NCI-H2227 (cell line): ENCODE data around the gene MGAM2.

Source experiments
- DNase-seq: peaks from one replicate; lab custom pipeline; 2025; ENCODE audit not compliant: unreplicated experiment; lab: John Stamatoyannopoulos, UW

MGAM2 gene

DNA sequence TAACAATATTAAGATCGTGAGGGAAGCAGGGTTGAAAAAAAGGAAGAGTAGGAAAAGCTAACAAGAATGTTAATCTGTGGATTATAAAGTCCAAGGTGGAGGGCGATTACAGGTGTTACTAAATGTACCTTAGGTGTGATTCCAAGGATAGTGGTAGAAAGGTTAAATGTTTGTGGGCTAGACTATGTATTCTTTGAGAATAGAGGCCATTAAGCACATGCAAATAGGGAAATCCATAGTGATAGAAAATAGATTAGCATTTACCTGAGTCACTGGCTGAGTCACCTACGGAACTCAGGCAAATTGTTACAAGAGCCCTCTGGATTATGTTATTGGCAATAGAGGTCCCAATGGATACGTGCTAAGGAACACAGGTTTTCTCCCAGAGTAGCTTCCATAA is 9.0 kb downstream of the MGAM2 start:
- DNase-seq, result no peak

DNA sequence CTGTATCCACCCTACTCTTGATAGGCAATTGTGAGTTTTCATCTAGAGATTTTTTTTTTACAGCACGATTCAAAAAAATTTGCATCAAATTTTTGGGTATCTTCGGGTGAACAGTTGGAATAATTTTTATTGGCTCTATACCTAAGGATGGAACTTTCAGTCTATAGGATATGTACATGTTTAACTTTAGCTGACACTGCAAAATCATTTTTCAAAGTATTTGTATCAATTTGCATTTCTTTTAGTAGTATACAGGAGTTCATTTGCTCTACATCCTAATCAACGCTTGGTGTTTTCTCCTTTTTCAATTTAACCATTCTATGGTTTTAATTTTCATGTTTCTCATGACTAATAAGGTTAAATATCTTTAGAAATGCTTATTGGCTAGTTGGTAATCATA is 11.7 kb downstream of the MGAM2 start:
- no peak for DNase-seq

DNA sequence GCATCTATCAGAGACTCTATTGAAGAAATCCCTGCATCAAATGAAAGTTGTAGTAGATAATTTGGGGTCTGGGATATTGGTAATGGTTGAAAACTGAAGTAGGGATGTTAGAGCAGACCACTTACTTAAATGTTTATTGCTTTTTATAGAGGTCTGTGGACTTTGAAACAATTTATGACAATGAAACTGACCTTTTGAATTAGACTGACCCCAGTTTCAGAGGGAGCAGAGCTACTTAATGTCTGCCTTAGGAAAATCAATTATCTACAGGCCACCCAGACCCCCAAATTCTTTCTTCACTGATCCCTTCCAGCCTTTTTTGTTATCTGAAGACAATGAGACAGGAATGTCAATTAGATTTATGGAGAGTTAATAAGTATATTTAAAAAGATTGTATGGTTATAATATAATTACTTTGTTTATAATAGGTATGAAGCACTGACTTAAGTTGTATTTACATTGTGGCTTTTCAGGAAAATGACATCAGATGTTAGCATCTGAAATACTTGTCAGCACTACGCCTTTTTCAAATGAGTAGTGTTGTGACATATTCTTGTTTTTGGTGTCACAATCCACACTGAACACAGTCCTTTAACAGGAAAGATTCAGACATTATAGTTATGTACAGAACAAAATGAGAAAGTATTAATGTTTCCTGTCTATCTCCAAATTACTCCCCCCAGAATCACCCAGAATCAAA is 13.9 kb downstream of the MGAM2 start:
- DNase-seq, result no peak

DNA sequence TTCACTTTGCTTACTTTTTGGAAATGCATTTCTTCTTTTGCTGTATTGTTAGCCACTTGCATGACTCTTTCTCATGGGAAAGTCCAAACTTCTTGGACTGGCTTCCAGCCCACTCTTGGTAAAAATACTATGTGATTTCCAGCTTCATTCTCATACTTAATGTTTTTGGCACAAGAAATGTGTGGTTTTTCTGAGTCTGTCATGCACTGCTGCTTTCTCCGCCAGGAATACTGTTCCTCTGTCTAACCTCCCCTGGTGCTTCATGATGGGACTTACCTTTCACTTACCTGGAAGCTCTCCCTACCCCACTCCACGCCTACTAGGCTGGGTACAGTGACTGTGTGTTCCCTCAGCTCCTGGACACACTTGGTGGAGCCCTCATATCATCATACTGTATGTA is 18.7 kb downstream of the MGAM2 start:
- DNase-seq, result no peak

DNA sequence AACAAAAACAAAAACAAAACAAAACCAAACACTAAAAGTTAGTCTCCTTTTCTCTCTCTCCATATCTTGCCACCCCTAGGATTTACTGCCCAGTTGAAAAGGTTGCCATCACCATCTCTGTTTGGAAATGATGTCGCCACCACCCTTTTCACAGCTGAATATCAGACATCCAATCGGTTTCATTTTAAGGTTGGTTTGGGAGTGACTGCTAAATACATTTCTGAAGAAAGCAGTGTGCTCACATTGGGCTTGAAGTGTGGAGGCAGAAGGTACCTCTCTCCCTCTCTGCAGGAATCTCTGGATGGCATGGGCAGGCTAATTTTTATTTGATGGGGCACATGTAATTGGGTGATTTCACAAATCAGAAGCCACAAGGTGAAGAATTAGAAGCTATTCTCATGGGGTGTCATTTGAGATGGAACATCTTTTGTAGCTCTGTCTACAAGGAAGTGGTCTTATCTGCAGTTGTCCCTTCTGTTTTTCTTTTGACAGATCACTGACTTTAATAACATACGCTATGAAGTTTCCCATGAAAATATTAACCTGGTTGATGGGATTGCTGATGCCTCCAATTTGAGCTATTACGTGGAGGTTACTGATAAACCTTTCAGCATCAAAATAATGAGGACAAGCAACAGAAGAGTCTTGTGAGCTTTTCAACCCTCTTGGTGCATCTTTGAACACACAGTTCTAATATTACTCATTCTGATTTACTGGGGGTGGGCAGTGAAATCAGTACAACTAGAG is 20.1 kb downstream of the MGAM2 start:
- DNase-seq, result no peak

DNA sequence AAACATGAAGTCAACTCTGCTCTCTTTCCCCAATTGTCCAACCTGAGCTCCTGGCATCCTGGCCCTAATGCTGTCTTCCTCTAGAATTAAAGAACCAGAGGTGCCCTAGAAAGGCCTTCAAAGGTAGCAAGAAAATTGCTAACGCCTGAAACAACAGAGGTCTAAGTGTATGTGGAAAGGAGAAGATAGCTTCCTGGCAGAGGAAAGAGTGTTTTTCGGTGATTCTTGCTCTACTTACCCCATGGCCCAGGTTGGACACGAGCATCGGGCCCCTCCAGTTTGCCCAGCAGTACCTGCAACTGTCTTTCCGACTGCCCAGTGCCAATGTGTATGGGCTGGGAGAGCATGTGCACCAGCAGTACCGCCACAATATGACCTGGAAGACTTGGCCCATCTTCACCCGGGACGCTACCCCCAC is 22.2 kb downstream of the MGAM2 start:
- no peak for DNase-seq

DNA sequence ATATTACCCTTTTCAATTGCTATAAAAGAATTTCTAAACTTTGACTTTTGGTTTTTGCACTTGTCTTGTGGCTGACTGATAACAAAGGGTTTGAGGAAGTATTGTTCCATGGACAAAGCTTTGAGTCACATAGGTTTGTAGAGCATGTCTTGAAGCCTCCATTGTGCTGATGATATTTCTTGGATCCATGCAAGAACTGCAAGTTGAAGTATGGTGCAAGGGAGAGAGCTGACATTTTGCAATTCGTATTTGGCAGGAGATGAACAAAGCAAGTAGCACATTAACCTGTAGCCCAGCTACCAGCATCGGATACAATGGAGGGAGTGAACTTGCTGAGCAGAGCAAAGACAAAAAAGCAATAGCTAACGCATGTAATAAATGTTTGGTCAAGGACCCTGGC is 23.4 kb downstream of the MGAM2 start:
- no peak for DNase-seq

DNA sequence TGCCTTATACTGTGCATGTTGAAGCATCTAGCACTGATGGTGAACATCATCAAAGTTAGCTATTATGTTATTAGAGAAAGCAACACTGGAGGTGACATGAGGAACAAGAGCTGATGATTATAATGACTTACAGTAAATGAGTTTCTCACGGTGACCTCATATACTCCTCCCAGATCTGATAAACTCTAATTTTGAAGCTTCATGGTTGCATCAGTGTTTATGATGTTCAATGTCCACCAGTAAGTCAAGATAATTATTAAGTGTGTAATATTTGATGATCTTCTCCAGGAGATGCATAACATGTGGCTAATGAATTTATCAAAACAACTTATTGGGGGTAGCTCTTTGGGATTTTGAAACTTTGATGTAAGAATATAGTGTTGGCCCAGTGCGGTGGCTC is 27.5 kb downstream of the MGAM2 start:
- no peak for DNase-seq

DNA sequence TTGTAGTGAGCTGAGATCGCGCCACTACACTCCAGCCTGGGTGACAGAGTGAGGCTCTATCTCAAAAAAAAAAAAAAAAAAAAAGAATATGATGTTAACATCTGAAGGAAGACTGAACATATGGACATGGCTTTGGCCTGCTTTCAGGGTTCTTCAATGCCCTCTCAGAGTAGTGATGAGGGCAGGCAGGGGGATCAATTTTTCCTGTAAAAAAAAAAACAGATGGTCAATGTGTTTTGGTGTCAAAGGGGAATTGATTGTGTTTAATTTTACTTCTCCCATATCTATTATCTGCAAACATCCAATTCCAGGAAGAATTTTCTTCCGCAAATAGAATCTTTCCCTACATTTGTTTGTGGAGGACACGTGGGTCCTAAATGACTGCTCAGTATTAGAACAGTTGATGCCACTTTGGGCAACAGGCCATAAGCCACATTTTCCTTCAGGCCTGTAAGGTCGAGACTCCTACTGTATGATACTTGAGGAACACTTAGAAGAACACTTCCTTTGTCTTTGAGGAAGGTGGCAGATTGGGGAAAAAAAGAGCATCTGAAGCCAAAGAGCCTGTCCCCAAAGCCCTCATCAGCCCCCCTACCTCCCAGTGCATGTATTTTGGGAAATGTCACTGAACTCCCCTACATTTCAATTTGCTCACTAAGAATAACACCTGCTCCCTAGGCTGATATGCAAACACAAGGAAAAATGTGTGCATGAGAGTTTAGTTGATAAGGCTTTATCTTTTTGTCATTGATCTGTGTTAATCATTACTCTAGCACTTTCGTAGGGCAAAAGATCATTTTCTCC is 28.3 kb downstream of the MGAM2 start:
- no peak for DNase-seq

DNA sequence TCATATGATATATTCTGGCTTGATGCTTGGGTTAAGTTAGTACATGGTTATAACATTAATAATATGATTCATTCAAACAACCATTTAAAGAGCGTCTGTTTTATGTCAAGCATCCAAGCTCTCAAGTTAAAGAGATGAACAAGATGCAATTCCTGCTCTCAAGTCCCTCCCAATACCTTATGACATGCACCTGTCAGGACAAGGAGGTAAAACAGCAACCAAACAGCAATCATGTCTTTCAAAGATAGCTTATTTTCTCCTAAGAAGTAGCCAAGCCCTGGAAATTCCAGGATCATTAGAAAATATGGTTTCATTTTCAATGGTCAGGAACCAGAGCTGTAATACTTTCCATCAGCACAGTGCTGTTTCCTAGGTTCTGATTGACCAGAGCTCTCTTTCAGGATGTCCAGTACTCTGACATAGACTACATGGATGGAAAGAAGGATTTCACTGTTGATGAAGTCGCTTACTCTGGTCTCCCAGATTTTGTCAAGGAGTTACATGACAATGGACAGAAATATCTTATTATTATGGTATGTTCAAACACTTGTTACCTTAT is 29.0 kb downstream of the MGAM2 start:
- DNase-seq, result no peak

DNA sequence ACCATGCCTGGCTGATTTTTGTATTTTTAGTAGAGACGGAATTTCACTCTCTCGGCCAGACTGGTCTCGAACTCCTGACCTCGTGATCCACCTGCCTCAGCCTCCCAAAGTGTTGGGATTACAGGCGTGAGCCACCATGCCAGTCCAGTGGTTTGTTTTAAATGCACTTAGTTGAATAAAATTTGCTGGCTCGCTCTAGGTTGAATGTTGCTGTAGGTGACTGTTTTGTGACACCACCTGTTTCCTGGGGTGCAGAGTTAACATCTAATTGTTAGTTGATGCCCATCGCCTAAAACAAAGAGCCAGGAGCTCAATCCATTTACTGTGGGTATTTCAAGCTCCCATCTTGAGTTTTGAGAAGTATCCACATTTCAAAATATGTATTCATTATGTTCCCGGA is 31.2 kb downstream of the MGAM2 start:
- DNase-seq, result no peak

DNA sequence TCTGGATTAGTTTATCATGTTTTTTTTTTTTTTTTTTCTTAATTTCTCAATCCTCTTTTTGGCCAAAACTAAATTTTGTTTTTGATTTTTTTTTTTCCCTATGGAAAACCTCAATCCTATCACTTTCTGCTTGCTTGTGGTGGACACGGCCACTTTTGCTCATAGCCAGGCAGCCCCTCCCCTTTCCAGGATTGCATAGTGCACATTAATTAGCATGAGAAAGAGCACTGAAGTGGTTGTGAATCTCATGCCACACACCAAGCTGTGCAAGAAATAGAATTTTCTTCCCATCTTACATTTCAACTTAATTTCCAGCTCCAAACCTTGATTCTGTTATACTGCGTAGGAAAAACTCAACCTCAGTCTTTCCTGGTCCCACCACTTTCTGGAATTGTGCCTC is 34.6 kb downstream of the MGAM2 start:
- no peak for DNase-seq

DNA sequence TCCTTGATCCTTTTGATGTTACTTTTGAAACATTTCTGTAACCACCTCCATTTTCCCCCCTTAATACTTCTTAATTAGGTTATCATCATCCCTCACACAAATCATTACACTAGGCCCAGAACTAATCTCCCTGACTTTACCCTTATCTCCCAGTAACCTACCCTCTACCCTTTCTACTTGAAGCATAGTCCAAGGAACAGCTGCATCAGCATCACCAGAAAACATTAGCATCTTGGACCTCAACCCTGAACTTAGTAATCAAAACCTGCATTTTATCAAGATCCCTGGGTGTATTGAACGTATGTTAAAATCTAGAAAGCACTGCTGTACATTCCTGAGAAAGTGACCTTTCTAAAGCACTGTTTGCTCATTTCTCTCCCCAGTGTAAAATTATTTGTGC is 38.8 kb downstream of the MGAM2 start:
- DNase-seq, result no peak

DNA sequence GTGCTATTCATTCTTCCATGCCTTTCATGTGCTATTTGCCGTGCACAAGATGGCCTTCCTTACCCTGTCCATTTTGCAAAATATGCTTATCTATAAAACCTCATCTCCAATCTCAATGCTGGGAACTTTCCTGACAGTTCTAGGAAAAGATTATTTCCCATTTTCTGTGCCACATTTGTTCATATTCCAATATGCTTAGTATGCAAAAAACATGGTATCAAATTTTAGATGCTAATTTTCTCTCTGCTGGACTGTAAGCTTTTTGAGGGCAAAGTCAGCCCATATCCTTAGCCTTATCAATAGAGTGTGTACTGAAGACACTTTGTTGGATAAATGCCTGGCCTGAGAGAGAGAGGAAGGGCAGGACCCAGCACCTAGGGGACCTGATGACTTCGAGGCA is 39.4 kb downstream of the MGAM2 start:
- DNase-seq, result no peak

DNA sequence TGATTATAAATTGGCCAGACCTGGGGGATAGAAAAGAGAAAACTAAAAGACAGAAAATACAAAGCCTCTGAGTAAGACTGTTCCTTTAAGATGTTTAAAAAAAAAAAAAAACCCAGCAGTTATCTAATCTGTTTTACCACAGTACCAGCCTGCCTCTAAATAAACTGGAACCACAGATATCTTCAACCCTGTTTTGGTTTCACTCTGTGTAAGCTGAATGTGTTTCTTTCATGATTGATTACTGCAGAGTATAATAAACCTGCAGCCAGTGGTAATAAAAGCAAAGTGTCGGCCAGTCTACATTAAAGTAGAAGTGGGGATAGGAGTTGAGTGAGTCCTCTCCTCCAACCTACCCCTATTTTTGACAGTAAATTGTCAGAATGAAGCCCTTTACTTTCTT is 40.6 kb downstream of the MGAM2 start:
- DNase-seq, result no peak

DNA sequence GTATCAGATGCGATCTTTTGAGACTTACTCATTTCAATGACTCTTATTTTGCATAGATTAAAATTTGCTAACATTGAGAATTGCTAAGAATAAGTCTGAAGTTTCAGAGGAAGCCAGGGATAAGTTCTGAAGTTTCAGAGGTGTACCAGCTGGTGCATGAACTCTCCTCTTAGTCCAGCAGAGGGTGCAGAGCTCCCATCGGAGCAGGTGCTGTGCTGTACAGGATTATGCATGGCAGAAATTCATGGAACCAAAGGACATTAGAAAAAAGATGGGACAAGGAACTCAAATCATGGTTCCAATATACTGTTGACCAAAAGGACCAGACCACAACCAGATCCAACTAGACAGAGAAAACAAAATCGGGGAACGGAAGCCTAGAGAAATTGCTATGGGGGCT is 41.9 kb downstream of the MGAM2 start:
- DNase-seq, result no peak

DNA sequence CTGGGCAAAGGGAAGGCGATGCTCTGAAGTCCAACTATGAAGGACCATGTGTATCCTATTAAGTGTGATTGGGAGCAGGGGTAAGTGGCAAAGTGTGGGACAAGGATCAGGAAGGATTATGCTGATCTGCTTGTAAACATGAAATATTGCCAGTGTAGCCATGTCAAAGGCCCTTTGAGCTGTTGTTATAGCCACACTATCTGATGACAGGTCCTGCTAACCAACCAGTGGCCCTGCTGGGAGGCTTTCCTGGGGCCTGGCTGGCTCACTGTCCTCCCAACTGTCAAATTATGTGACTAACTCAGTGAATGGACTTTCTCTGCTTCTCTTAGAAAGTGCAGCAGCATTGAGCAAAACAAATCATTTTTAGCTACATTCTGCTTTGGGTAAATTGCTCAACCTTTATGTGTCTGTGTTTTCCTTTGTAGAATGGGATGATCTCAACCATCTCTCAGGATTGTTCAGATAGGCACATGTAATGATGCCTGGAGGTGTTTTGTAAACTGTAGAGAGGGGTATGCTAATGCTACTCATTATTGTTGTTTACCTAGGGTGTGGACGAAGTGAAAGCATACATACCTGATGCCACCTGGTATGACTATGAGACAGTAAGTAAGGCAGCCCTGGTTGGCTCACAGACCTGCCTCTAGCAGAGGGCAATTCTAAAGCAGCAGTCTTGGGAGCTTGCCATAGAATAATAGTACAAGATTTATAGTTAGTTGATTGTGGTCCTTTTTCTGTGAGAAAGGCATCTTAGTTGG is 47.4 kb downstream of the MGAM2 start:
- DNase-seq, result no peak

DNA sequence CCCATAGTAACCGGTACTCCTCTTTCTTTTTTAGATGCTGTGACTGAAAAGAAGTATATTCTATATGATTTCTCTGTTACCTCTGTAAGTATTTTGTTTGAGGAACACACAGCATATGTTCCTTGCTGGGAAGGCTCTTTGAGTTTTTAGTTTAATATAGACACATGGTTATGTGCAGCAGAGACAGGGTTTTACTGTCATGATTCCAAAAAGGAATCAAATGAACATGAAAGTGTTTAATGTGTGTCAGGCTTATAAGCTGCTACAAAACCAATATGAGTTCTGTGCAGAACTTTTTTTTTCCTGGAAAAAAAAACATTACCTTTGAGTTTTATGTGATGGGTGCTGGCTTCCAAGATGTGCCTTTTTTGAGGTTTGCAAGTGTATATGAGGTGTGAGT is 50.4 kb downstream of the MGAM2 start:
- no peak for DNase-seq

DNA sequence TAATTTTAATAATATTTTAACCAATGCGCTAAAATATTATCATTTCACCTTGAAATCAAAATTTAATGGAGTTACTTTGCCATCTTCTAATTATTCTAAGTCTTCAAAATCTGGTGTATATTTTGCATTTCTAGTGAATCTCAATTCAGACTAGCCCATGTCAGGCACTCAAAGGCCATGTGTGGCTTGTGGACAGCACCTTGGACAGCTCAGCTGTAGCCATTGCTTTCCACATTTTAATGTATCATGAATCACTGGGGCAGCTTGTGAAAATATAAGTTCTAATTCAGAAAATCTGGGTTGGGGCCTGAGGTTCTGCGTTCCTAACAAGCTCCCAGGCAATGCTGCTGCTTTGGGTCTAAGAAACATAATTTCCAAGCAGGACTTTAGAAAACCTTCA is 57.2 kb downstream of the MGAM2 start:
- DNase-seq, result no peak

DNA sequence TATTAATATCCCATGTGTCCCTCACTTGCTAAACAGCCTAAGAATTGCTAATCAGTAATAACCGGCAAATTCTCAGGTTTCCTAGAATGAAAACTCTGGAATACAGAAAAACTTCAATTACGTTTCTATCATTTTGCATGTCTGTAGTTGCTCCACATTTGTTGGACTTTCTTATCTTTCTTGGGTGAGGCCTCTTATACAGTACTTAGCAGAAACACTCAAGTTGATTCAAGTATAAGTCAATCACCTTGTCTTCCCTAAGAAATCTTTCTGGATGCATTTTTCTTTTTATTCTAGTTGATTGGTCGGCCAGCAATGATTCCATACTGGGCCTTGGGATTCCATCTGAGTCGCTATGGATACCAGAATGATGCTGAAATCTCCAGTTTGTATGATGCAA is 61.4 kb downstream of the MGAM2 start:
- no peak for DNase-seq

DNA sequence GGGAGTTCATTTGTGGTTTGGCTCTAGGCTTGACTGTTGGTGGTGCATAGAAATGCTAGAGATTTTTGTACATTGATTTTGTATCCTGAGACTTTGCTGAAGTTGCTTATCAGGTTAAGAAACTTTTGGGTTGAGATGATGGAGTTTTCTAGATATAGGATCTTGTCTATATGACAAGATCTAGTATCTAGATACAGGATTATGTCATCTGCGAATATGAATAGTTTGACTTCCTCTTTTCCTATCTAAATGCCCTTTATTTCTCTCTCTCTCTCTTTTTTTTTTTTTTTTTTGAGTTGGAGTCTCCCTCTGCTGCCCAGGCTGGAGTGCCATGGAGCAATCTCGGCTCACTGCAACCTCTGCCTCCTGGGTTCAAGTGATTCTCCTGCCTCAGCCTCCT is 62.9 kb downstream of the MGAM2 start:
- DNase-seq, result no peak
